COR-L47 (cell line): Measurements from ENCODE around the gene MZT2B.
"Not testable (repeated sequence)": the region's sequence is repeated elsewhere in the genome, so short reads cannot be mapped to it uniquely, and the experiment has no call there.

Source experiments
- DNase-seq: peaks from one replicate; lab custom pipeline; 2025; lab: John Stamatoyannopoulos, UW

Gene MZT2B

DNA sequence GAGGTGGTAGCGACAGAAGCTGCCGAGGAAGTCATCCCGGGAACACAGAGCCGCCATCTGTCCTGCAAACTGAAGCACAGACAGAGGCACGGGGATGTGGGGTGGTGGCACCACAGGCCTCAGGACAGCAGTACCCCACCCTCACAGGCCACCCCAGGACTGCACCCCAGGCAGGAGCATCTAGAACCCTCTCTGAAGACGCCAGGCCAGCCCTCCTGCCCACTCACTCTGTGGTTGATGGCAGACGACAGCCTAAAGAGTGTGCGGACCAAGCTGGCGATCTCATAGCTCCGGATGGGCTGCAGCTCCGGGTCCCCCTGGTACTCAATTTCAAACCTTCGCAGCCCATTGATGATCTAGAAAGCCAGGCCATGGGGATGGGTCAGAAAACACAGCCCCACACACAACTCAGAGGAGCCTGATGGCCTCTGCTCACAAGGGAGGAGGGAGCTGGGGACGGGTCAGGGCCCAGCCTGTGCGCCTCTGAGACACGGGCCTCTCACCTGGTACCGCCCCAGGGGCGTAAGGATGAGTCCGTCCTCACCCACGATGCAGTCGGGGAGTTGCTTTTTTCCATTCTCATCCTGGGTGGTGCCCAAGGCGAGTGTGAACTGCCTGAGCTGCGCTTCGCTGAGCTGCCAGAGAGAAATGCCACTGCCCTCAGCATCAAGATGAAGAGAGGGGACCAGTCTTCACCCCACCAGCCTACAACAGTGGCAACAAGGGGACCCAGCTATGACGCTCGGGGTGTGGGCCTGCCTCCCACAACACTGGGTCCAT is 29.1 kb upstream of the MZT2B start:
- no peak for DNase-seq

DNA sequence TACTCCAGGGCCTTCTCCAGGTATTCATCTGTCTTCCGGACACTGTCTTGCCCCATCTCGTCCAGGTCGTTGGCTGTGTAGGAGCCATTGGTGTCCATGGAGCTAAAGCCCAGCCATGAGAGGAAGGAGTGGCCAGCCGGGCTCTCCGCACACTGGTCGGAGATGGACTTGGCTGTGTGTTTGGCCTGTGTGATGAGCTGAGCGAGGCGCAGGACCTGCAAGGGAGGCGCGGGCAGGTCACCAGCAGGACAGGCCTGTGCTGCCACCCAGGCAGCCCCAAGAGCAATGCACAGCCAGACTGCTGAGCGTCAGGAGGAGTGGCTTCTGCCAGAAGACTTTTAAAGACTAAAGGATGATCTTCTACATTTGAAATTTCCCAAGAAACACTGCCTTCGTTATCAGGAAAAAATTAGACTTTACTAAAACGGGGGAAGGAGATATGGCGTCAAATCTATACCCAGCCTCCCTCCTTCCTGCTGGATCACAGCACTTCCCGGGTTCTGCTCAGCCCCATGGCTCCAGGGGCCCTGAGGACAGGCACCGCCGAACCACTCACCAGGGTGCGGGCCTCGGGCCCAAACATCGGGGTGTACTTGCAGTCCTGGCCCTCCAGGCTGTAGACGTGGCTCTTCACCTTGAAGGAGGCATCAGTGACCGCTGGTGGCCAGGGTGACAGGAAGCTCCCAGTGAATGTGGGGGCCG is 28.2 kb upstream of the MZT2B start:
- DNase-seq: not testable (repeated sequence)

DNA sequence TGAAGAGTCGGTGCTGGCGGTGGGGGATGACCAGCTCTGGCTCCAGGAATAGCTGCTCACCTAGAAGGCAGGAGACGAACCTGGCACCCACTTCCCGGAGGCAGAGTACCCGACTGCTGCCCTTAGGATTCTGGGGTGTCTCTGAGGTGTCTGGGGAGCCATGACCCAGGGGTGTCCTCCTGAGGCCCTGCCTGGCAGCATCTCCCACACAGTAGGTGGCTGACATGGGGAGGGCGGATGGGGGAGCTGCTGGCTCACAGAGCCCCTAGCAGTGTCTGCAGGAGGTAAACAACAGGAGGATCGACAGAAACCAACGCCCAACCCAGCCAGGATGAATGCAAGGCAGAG is 27.7 kb upstream of the MZT2B start:
- not testable (repeated sequence) for DNase-seq

- DNase-seq: no peak
Measured at GRCh38 chr2:130154773-130155765, 27.0 kb upstream of the MZT2B start.

DNA sequence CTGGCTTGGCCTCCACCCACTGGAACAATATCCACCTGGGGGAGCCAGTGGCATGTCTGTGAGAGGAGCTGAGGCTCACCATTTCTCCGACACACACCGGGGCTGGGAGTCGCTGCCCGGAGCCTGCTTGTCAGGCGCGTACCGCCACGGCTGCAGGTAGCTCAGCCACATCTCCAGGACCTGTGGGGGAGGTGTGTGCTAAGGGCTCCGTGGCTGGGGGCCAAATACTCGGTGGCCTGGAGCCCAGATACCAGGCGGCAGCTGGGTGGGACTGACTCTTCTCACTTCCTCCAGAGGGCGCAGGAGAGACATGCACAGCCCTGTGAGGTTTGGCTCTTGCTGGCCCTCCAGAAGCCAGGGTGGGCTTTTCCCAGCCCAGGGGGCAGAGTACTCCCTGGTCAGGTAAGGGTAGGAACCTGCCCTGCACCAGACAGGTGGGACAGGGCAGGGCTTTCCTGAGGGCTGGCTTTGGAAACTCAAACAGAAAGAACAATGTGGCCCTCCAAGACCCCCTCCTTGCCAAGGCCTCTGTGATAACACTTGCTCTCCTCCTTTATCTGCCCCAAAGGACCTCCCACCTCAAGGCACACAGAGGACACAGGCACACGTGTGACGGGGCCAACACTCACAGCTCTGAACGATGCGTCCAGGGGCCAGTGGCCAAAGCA is 26.0 kb upstream of the MZT2B start:
- DNase-seq: peak; percentile 55

DNA sequence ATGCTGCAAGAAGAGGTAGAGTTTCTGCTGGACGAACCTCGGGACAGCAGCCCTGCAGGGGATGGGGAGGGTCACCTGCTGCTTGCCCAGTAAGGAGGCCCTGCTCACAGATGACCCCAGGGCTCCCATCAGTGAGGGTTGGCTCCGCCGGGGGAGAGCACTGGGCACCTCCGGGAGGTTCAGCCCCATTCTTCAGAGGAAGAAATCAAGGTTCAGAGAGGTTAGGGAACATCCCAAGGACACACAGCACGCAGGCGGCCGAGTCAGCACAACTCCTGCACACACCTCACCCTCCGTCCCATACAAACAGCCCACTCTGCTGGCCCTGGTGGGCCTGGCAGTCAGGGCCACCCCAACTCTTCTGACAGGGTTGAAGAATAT is 25.4 kb upstream of the MZT2B start:
- DNase-seq: no peak

DNA sequence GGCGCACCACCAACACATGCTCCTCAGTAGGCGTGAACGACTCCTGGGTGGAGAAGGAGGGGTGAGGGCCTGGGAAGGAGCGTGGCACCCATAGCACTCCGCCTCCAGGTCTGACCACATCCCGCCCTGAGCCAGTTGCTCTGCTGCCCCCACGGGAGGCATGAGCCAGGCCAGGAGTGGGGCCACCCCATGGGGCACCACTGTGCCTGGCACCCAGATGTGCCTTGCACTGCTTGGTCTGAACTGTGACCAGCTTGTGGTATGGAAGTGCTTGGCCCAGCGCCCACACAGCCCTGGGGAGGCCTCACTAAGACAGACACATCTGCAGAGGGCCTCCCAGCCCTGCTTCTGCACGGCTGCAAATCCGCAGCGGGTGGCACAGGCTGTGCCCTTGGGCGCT is 24.7 kb upstream of the MZT2B start:
- not testable (repeated sequence) for DNase-seq

GRCh38 chr2:130157825-130158514 is 24.1 kb upstream of the MZT2B start:
- not testable (repeated sequence) for DNase-seq

- no peak for DNase-seq
Measured at GRCh38 chr2:130158631-130159030, 23.4 kb upstream of the MZT2B start.

GRCh38 chr2:130159376-130159775 is 22.7 kb upstream of the MZT2B start:
- DNase-seq: not testable (repeated sequence)

DNA sequence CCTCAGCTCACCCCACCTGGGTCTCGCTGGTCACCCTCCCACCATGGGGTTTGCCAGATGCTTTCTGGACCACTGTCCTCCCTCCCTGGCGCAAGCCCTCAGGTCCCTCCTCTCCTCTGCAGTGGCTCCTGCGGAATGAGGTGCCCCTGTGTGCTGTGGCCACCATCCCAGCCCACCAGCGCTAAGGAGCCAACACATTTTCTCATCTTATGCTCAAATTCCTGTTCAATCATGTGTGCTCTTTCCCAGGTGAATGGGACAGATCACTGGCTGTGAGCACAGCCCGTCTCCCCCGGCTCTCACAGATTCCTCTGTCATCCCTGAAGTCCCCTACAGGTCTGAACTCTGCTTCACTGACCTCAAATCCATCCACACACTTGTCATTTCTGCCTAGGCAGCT is 21.9 kb upstream of the MZT2B start:
- DNase-seq: no peak

GRCh38 chr2:130160838-130161705 is 21.0 kb upstream of the MZT2B start:
- not testable (repeated sequence) for DNase-seq

- DNase-seq: not testable (repeated sequence)
Measured at GRCh38 chr2:130162486-130162885, 19.6 kb upstream of the MZT2B start.

GRCh38 chr2:130162968-130163367 is 19.1 kb upstream of the MZT2B start:
- no peak for DNase-seq

- DNase-seq: no peak
Measured at GRCh38 chr2:130165293-130166016, 16.6 kb upstream of the MZT2B start.

DNA sequence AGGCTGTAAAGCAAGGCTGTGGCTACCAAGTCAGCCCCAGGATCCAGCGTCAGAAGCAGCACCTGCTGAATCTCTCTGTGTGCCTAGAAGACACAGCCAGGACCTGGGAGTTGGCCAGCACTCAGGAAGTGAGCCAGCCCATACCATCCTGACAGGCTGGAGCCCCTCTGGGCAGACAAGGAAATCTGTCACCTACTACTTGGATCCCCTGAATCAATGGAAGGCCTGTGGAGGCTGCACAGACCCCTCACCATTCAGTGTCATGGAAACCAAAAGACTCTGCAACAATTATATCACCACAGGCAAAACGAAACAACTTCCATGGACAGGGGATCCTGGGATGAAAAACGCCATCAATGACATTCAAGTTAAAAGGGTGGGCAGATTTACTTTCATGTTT is 15.5 kb upstream of the MZT2B start:
- DNase-seq: not testable (repeated sequence)

- not testable (repeated sequence) for DNase-seq
Measured at GRCh38 chr2:130169163-130169562, 12.9 kb upstream of the MZT2B start.

DNA sequence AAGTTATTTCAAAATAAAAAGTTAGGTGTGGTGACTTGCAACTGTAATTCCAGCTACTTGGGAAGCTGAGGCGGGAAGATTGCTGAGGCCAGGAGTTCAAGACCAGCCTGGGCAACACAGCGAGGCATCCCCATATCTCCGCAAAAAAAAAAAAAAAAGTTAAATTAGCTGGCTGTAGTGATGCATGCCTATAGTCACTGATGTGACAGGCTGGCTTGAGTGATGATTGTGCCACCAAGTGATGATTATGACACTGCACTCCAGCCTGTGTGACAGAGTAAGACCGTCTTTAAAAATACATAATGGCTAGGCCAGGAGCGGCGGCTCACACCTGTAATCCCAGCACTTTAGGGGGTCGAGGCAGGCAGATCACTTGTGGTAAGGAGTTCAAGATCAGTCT is 12.2 kb upstream of the MZT2B start:
- DNase-seq: no peak

- DNase-seq: not testable (repeated sequence)
Measured at GRCh38 chr2:130174866-130175265, 7.2 kb upstream of the MZT2B start.
